Osteocyte (in vitro differentiated cells): ENCODE data around the gene KCTD16. TPM values are rescaled to one million over a fixed set of nuclear protein-coding genes. Genes with fewer than 3 reads are reported as not detected.

Experiments
- DNase-seq: peaks from one replicate; pipeline ENCODE4 v3.0.0; 2021; ENCODE audit warnings: mixed read lengths; ENCODE audit not compliant: unreplicated experiment; ENCODE audit errors: extremely low spot score
- H3K27ac Mint-ChIP-seq: one replicate; pipeline ENCODE4 v1.8.0; 2021; ENCODE audit warnings: mild to moderate bottlenecking, mixed read lengths; ENCODE audit not compliant: unreplicated experiment
- H3K27me3 Mint-ChIP-seq: one replicate; pipeline ENCODE4 v1.8.0; 2021; ENCODE audit warnings: mixed read lengths; ENCODE audit not compliant: unreplicated experiment
- H3K36me3 Mint-ChIP-seq: one replicate; pipeline ENCODE4 v1.8.0; 2021; ENCODE audit warnings: mixed read lengths; ENCODE audit not compliant: unreplicated experiment
- H3K4me1 Mint-ChIP-seq: one replicate; pipeline ENCODE4 v1.8.0; 2021; ENCODE audit warnings: mixed read lengths; ENCODE audit not compliant: unreplicated experiment
- H3K4me3 Mint-ChIP-seq: one replicate; pipeline ENCODE4 v1.8.0; 2021; ENCODE audit warnings: mild to moderate bottlenecking, moderate library complexity, mixed read lengths; ENCODE audit not compliant: unreplicated experiment
- H3K9me3 Mint-ChIP-seq: one replicate; pipeline ENCODE4 v1.8.0; 2021; ENCODE audit warnings: mixed read lengths; ENCODE audit not compliant: unreplicated experiment
- CTCF ChIP-seq: fragments of 200-600 bp; sonication (generic); IDR thresholded peaks from 2 replicates; pipeline ENCODE4 v1.5.0; 2021; ENCODE audit warnings: antibody characterized with exemption, mild to moderate bottlenecking, moderate library complexity
- total RNA-seq: library from RNA; stranded (reverse); gene quantifications from 2 replicates; pipeline ENCODE4 v1.2.1, GENCODE V29; 2021

Gene KCTD16
- total RNA-seq, 1 donor from 2014 or later: 0.51 TPM

DNA sequence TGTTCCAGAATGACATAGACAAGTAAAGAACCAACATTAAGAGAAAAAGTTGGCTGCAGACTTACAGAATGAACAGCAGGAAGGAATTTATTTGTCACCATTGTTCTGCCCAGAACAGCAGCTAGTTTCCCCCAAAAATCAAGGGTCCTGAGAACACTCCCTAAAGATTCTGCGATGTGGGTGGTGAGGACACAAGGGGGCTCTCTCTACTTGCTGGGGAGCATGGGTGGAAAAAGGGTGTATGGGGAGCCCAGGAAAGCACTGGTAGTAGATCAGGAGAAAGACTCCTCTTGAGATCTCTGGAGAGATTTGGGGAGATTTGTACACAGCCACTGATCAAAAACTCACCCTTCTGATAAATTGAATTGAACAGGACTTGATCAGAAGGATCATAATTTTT lies 316.5 kb downstream of the KCTD16 start:
- Mint-ChIP-seq H3K4me3 (no peak overlapping the region), H3K4me1 (no peaks in the 10 kb centered on the region), H3K27ac (no peak overlapping the region), H3K9me3 (peaks cover 10% of the 10 kb centered on the region), H3K36me3 (no peaks in the 10 kb centered on the region), H3K27me3 (no peaks in the 10 kb centered on the region)
- DNase-seq: no peak
- no peak for TF ChIP-seq CTCF

GRCh38 chr5:144487761-144488160 lies 317.1 kb downstream of the KCTD16 start:
- Mint-ChIP-seq H3K27me3 (no peaks in the 10 kb centered on the region), H3K27ac (no peak overlapping the region), H3K4me3 (no peak overlapping the region), H3K4me1 (no peaks in the 10 kb centered on the region), H3K9me3 (peaks cover 10% of the 10 kb centered on the region), H3K36me3 (no peaks in the 10 kb centered on the region)
- TF ChIP-seq CTCF: no peak
- DNase-seq: no peak

- peaks cover 2% of the 10 kb centered on the region for H3K4me1 Mint-ChIP-seq
- peaks cover 2% of the 10 kb centered on the region for H3K27me3 Mint-ChIP-seq
- TF ChIP-seq CTCF: no peak
- no peak overlapping the region for H3K27ac Mint-ChIP-seq
- H3K4me3 Mint-ChIP-seq: no peak overlapping the region
- H3K36me3 Mint-ChIP-seq: no peaks in the 10 kb centered on the region
- DNase-seq: no peak
- H3K9me3 Mint-ChIP-seq: peaks cover 7% of the 10 kb centered on the region
These were observed 332.4 kb downstream of the KCTD16 start for GRCh38 chr5:144503123-144503522.

- TF ChIP-seq CTCF: no peak
- H3K4me1 Mint-ChIP-seq: peaks cover 2% of the 10 kb centered on the region
These were observed 334.4 kb downstream of the KCTD16 start for GRCh38 chr5:144504929-144505577.

DNA sequence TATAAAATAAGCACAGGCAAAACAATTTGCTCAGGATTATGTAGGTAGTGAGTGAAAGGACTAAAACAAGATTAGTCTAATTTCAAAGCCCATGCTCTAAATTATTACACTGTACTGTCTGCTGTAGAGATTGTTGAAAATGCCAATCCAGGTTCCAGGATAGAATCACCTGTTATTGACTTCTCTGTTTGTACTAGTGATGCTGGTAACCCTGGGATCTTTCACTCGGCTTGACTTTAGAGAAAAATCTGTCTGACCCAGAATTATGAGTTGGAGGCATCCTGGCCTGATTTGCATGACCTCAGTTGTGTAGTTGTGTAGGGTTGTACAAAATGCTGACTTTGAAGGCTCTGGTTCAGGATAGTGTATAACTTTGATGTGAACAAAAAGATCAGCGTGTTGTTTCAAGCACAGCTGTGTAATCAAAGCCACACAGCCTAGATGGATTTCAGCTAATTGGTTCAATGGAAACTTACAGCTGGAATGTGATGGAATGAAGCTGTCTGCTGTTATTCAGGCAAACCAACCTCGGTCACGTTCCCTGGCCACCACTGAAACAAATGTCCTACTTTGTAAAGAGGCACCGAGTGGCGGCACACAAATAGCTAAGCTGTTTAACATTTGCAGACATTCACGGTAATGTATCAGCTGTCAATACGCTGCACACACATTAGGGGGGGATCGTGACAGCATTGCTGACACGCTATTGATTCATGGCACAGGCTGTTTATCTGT lies 340.3 kb downstream of the KCTD16 start:
- Mint-ChIP-seq H3K27ac (no peak overlapping the region), H3K36me3 (no peaks in the 10 kb centered on the region), H3K27me3 (no peaks in the 10 kb centered on the region), H3K9me3 (peaks cover 5% of the 10 kb centered on the region), H3K4me1 (no peaks in the 10 kb centered on the region), H3K4me3 (no peak overlapping the region)
- TF ChIP-seq CTCF: no peak
- no peak for DNase-seq

More at GRCh38 chr5:144504929-144505577, 334.4 kb downstream of the KCTD16 start:
- Mint-ChIP-seq H3K27ac (no peak overlapping the region), H3K27me3 (peaks cover 2% of the 10 kb centered on the region), H3K4me3 (no peak overlapping the region), H3K36me3 (no peaks in the 10 kb centered on the region), H3K9me3 (no peaks in the 10 kb centered on the region)
- DNase-seq: no peak
